HCT116 (cell line): ENCODE results near the gene BNC2.

Source experiments
- EZH2 ChIP-seq: fragments of 200-600 bp; sonication (generic); IDR thresholded peaks from 2 replicates; pipeline ENCODE4 v1.6.1; 2017; ENCODE audit warnings: antibody characterized with exemption, mixed run types
- JUND ChIP-seq: IDR thresholded peaks from 2 replicates; pipeline ENCODE4 v1.6.1; 2012
- POLR2AphosphoS5 ChIP-seq: IDR thresholded peaks from 2 replicates; pipeline ENCODE4 v1.6.1; 2011; ENCODE audit warnings: mild to moderate bottlenecking, low read depth, low read length, moderate library complexity
- YY1 ChIP-seq: IDR thresholded peaks from 2 replicates; pipeline ENCODE4 v1.6.1; 2011; ENCODE audit warnings: low read length, low read depth, moderate library complexity, mild to moderate bottlenecking; ENCODE audit not compliant: insufficient replicate concordance; ENCODE audit errors: extremely low read depth
- TF ChIP-seq, protein P1 (sequence below), 3 experiments: fragments of 200-600 bp in 1 of 3; sonication (generic) in 1 of 3; IDR thresholded peaks in 2 of 3; conservative IDR thresholded peaks in 1 of 3; 2 replicates each; pipeline ENCODE4 v1.5.1; 2012 to 2017; ENCODE audit warnings: low read depth in 2 of 3, low read length in 2 of 3, antibody characterized with exemption in 1 of 3, borderline replicate concordance in 1 of 3, control low read depth in 1 of 3, mild to moderate bottlenecking in 1 of 3, mixed read lengths in 1 of 3, mixed run types in 1 of 3, moderate library complexity in 1 of 3; ENCODE audit not compliant: insufficient read depth in 1 of 3
- TF ChIP-seq, protein P2 (sequence below): IDR thresholded peaks from 2 replicates; pipeline ENCODE4 v1.6.1; 2012; ENCODE audit warnings: low read depth
- TF ChIP-seq, protein P3 (sequence below): IDR thresholded peaks from 2 replicates; pipeline ENCODE4 v1.6.1; 2012

DNA sequence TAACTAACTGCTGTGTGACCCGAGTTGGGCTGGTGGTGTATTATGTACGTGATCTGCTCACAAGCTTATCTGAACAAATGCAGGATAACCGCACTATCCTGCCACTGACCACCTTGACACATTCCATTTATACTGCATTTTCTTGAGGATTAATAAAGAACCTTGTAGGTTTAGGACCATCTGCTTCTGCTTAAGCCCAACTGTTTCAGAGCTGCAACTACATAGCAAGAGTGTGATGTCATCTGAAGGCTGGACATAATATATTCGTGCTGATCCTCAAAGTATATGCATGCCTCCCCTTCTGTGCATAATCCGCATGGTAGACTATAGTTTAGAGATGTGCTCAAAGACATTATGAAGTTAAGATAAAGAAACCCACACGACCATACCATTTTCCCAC lies 435.9 kb downstream of the BNC2 start:
- no peak for TF ChIP-seq YY1
- TF ChIP-seq EZH2, result no peak
- TF ChIP-seq POLR2AphosphoS5, result no peak
- TF ChIP-seq, protein P1, sequence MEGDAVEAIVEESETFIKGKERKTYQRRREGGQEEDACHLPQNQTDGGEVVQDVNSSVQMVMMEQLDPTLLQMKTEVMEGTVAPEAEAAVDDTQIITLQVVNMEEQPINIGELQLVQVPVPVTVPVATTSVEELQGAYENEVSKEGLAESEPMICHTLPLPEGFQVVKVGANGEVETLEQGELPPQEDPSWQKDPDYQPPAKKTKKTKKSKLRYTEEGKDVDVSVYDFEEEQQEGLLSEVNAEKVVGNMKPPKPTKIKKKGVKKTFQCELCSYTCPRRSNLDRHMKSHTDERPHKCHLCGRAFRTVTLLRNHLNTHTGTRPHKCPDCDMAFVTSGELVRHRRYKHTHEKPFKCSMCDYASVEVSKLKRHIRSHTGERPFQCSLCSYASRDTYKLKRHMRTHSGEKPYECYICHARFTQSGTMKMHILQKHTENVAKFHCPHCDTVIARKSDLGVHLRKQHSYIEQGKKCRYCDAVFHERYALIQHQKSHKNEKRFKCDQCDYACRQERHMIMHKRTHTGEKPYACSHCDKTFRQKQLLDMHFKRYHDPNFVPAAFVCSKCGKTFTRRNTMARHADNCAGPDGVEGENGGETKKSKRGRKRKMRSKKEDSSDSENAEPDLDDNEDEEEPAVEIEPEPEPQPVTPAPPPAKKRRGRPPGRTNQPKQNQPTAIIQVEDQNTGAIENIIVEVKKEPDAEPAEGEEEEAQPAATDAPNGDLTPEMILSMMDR (IDR thresholded peaks at IDR 0.05 in 2 of 3, conservative IDR thresholded peaks at IDR 0.05 in 1 of 3; ENCODE audit: borderline replicate concordance in 1 of 3, insufficient read depth in 1 of 3, low read depth in 2 of 3, low read length in 2 of 3), result no peak
- no peak for TF ChIP-seq JUND
- TF ChIP-seq, protein P2, sequence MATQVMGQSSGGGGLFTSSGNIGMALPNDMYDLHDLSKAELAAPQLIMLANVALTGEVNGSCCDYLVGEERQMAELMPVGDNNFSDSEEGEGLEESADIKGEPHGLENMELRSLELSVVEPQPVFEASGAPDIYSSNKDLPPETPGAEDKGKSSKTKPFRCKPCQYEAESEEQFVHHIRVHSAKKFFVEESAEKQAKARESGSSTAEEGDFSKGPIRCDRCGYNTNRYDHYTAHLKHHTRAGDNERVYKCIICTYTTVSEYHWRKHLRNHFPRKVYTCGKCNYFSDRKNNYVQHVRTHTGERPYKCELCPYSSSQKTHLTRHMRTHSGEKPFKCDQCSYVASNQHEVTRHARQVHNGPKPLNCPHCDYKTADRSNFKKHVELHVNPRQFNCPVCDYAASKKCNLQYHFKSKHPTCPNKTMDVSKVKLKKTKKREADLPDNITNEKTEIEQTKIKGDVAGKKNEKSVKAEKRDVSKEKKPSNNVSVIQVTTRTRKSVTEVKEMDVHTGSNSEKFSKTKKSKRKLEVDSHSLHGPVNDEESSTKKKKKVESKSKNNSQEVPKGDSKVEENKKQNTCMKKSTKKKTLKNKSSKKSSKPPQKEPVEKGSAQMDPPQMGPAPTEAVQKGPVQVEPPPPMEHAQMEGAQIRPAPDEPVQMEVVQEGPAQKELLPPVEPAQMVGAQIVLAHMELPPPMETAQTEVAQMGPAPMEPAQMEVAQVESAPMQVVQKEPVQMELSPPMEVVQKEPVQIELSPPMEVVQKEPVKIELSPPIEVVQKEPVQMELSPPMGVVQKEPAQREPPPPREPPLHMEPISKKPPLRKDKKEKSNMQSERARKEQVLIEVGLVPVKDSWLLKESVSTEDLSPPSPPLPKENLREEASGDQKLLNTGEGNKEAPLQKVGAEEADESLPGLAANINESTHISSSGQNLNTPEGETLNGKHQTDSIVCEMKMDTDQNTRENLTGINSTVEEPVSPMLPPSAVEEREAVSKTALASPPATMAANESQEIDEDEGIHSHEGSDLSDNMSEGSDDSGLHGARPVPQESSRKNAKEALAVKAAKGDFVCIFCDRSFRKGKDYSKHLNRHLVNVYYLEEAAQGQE, result no peak
- TF ChIP-seq, protein P3, sequence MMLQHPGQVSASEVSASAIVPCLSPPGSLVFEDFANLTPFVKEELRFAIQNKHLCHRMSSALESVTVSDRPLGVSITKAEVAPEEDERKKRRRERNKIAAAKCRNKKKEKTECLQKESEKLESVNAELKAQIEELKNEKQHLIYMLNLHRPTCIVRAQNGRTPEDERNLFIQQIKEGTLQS, result no peak
